KG1 (cell line): ENCODE results near the gene USP22.
A peak's percentile ranks its signal among the peaks of the same experiment; 100 is the strongest.

Experiments used
- DNase-seq: peaks from one replicate; lab custom pipeline; 2025; lab: John Stamatoyannopoulos, UW

USP22 gene

GRCh38 chr17:21046216-21046615, 3.4 kb upstream of the USP22 start:
- DNase-seq: no peak

GRCh38 chr17:21044971-21045370, 2.2 kb upstream of the USP22 start:
- DNase-seq: no peak

GRCh38 chr17:21043296-21044232, 753 bp upstream of the USP22 start:
- peak; percentile 76 for DNase-seq

GRCh38 chr17:21041741-21042457, 912 bp downstream of the USP22 start:
- DNase-seq: no peak

DNA sequence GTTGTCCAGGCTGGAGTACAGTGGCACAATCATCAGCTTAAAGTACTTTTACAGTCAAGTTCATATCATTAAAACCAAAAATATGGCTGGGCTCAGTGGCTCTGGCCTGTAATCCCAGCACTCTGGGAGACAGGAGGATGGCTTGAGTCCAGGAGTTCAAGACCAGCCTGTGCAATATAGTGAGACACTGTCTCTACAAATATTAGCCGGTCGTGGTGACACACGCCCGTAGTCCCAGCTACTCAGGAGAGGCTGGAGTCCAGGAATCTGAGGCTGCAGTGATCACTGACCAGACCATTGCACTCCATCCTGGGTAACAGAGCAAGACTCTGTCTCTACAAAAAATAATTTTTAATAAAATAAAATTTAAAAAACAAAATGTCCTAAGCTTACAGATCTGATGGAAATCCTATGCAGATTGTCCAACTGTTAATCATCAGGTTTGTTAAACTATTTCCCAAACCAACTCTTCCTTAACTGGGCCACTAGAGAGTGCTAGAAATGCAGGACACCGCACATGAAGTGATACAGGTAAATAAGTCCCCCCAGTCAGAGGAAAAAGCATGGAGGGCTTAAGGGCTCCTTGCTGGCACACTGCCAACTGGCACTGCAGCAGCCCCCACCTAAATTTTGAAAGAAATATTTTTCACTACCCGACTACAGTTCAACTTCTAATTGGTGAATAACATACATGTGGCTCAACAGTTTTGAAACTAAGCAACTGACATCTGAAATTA, 2.8 kb downstream of the USP22 start:
- DNase-seq: no peak

GRCh38 chr17:21037117-21037803, 5.6 kb downstream of the USP22 start:
- DNase-seq: no peak

DNA sequence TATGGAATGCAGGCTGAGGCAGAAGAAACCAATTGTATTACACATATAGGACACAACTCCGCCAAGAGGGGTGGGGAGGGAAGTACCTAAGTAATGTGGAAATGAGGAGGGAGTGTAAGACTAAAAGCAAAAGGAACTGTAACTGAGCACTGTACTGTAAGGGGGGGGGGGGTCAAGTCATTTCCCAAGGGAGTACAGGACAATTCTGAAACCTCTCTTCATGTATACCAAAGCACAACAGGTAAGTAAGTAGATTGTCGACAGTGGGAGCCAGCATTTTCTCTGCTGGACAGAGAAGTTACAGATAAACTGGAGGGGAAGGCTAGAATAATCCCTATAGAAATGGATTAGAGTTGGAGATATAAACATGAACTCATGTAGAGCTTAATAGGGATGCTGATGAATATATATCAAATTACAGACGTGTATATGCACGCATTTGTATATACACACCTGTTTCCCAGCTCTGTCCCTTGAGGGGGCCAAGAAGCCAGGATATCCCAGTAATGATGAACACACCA, 6.4 kb downstream of the USP22 start:
- DNase-seq: no peak

GRCh38 chr17:21035406-21035805, 7.4 kb downstream of the USP22 start:
- DNase-seq: no peak

DNA sequence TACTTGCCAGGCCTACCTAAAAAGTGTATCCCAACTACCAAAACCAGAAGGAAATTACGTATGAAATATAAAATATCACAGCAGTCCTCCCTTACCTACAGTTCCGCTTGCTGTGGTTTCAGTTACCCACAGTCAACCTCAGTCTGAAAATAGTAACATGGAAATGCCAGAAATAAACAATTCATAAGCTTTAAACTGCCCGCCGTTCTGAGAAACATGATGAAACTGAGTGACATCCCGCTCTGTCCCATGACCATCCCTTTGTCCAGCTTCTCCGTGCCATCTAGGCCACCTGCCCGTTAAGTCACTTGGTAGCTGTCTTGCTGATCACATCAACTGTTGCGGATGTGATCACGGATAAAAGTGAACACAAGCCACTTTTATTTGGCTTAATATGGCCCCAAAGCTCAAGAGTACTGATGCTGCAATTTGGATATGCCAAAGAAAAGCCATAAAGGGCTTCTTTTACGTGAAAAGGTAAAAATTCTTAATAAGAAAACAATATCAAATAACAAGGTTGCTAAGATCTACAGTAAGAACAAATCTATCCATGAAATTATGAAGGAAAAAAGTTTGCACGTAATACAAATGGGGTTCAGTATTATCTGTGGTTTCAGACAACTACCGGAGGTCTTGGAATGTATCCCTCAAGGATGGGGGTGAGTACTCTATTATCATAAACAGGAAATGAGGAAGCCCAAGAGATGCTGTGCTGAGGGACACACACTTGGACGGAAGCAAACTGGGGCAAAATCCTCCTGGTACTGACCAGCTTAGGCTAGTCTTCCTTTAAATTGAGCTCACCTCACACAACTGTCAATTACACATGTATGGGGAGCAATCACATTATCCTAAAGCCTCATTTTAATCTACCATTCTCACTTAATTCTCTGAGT, 8.2 kb downstream of the USP22 start:
- no peak for DNase-seq

- DNase-seq: no peak
These were observed 9.5 kb downstream of the USP22 start for GRCh38 chr17:21033350-21033749.

DNA sequence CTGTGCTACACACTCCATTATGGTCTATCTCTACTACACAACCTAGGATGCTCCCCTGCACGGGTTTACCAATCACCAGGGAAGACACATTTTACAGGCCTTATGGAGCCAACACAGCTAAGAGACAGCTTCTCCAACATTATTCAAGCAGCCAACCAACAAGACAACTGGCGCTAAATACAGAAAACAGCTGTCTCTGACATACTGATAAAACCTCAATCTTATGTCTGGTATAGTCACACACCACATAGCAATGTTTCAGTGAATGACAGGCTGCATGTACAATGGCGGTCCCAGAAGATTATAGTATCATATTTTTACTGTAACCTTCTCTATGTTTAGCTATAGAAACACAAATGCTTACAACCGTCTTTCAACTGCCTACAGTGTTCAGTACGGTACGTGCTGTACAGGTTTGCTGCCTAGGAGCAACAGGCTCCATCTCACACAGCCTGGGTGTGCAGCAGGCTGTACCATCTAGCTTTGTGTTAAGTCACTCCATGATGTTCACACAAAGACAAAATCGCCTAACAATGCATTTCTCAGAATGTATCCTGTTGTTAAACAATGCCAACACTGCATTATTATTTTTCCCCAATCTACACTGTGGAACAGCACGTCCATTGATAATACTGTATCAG, 10.9 kb downstream of the USP22 start:
- no peak for DNase-seq

- no peak for DNase-seq
These were observed 12.4 kb downstream of the USP22 start for GRCh38 chr17:21030375-21030774.

- no peak for DNase-seq
These were observed 13.3 kb downstream of the USP22 start for GRCh38 chr17:21029515-21029914.

- DNase-seq: no peak
These were observed 13.8 kb downstream of the USP22 start for GRCh38 chr17:21029036-21029435.

DNA sequence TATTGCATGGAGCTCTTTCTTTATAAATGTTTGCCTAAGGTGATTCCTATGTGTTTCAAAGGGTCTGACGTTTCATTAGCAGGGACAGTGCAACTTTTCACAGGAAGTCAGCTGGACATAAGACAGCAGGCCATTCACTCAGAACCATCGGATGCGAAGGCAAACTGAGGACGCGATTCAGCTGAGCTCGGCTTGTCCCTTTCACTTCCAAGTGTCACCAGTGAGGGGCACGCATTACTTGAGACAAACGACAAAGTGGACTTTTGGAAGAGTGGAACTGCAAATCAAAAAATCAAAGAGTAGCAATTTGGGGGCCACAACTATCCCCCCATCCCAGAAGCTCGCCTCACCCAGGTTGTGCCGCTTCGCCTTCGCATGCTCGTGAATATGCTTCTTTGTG, 14.6 kb downstream of the USP22 start:
- no peak for DNase-seq

- DNase-seq: no peak
These were observed 15.8 kb downstream of the USP22 start for GRCh38 chr17:21027031-21027430.

DNA sequence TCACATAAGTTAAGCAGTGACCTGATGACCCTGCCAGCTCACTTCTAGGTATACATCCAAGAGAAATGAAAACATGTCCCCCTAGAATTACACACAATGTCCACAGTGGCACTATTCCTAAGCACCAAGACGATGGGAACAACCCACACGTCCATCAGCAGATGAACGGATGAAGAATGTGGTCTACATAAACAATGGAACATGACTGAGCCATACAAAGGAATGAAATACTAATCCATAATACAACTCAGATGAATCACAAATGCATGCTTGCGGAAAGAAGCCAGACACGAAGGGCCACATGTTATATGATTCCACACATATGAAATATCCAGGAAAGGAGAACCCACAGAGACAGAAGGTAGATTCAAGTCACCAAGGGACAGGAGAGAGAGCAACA, 17.4 kb downstream of the USP22 start:
- DNase-seq: no peak

- DNase-seq: no peak
These were observed 18.8 kb downstream of the USP22 start for GRCh38 chr17:21024024-21024423.

GRCh38 chr17:21021208-21021803, 21.5 kb downstream of the USP22 start:
- DNase-seq: no peak

- no peak for DNase-seq
These were observed 22.2 kb downstream of the USP22 start for GRCh38 chr17:21020622-21021021.
